ENCODE data around the gene ZNF331.
"Not testable (repeated sequence)": the region's sequence is repeated elsewhere in the genome, so short reads cannot be mapped to it uniquely, and the experiment has no call there.

ZNF331 gene

GRCh38 chr19:53511357-53511756 lies 26.6 kb upstream of the ZNF331 start:
- Histone ChIP-seq H2BK120ac (ENCODE audit: low read depth, low read length) (no peak overlapping the region), H4K91ac (ENCODE audit: low read length) (no peak overlapping the region), H3K9me3 (ENCODE audit: control insufficient read depth, low read length) (no peaks in the 10 kb centered on the region), H3K4ac (ENCODE audit: low read depth in 1 of 2, low read length in 2 of 2) (no peak overlapping the region), H3K4me3 (ENCODE audit: insufficient read depth in 1 of 2, low read depth in 1 of 2, low read length in 2 of 2) (no peak overlapping the region), H2BK12ac (ENCODE audit: low read length in 2 of 2) (no peak overlapping the region), H3K9ac (ENCODE audit: low read length) (no peak overlapping the region), H2BK15ac (ENCODE audit: low read depth, poor library complexity, severe bottlenecking) (no peak overlapping the region), H3K23ac (ENCODE audit: low read length in 2 of 2) (no peak overlapping the region), H4K8ac (ENCODE audit: low read length) (no peak overlapping the region), H3K14ac (ENCODE audit: low read length in 2 of 2) (no peak overlapping the region), H2AK5ac (ENCODE audit: low read length, severe bottlenecking) (no peak overlapping the region), H3K27ac (ENCODE audit: low read length, poor library complexity, severe bottlenecking) (no peak overlapping the region), H2BK5ac (ENCODE audit: low read depth, low read length, poor library complexity, severe bottlenecking) (no peak overlapping the region), H3K36me3 (ENCODE audit: control insufficient read depth in 1 of 2, insufficient read depth in 2 of 2, low read depth in 1 of 2, low read length in 2 of 2) (no peaks in the 10 kb centered on the region), H3K18ac (ENCODE audit: low read depth in 1 of 2, low read length in 2 of 2) (no peak overlapping the region), H3K4me1 (ENCODE audit: control insufficient read depth, insufficient read depth, low read depth, low read length) (no peaks in the 10 kb centered on the region), H2AFZ (ENCODE audit: low read depth, low read length) (no peak overlapping the region), H3K27me3 (ENCODE audit: control insufficient read depth in 1 of 2, insufficient read depth in 1 of 2, low read length in 2 of 2) (no peaks in the 10 kb centered on the region), H3K4me2 (ENCODE audit: low read length, poor library complexity, severe bottlenecking) (no peak overlapping the region), H3K79me1 (replicated peaks; ENCODE audit: low read length, poor library complexity, severe bottlenecking) (no peaks in the 10 kb centered on the region)
- DNase-seq, result no peak
- WGBS, result 100% methylated on average over 2 of the region's 2 CpGs

- Histone ChIP-seq H2AK5ac (ENCODE audit: low read length, severe bottlenecking) (no peak overlapping the region), H3K18ac (ENCODE audit: low read depth in 1 of 2, low read length in 2 of 2) (no peak overlapping the region), H3K4ac (ENCODE audit: low read depth in 1 of 2, low read length in 2 of 2) (no peak overlapping the region), H2BK15ac (ENCODE audit: low read depth, poor library complexity, severe bottlenecking) (no peak overlapping the region), H3K79me1 (replicated peaks; ENCODE audit: low read length, poor library complexity, severe bottlenecking) (no peaks in the 10 kb centered on the region), H2BK12ac (ENCODE audit: low read length in 2 of 2) (no peak overlapping the region), H2AFZ (ENCODE audit: low read depth, low read length) (no peak overlapping the region), H3K23ac (ENCODE audit: low read length in 2 of 2) (no peak overlapping the region), H3K27me3 (ENCODE audit: control insufficient read depth in 1 of 2, insufficient read depth in 1 of 2, low read length in 2 of 2) (no peaks in the 10 kb centered on the region), H3K9me3 (ENCODE audit: control insufficient read depth, low read length) (no peaks in the 10 kb centered on the region), H3K9ac (ENCODE audit: low read length) (no peak overlapping the region), H3K4me2 (ENCODE audit: low read length, poor library complexity, severe bottlenecking) (no peak overlapping the region), H4K91ac (ENCODE audit: low read length) (no peak overlapping the region), H2BK5ac (ENCODE audit: low read depth, low read length, poor library complexity, severe bottlenecking) (no peak overlapping the region), H3K4me1 (ENCODE audit: control insufficient read depth, insufficient read depth, low read depth, low read length) (no peaks in the 10 kb centered on the region), H3K4me3 (ENCODE audit: insufficient read depth in 1 of 2, low read depth in 1 of 2, low read length in 2 of 2) (no peak overlapping the region), H4K8ac (ENCODE audit: low read length) (no peak overlapping the region), H3K36me3 (ENCODE audit: control insufficient read depth in 1 of 2, insufficient read depth in 2 of 2, low read depth in 1 of 2, low read length in 2 of 2) (no peaks in the 10 kb centered on the region), H3K14ac (ENCODE audit: low read length in 2 of 2) (no peak overlapping the region), H2BK120ac (ENCODE audit: low read depth, low read length) (no peak overlapping the region), H3K27ac (ENCODE audit: low read length, poor library complexity, severe bottlenecking) (no peak overlapping the region)
- WGBS, result 28% methylated on average over 11 of the region's 11 CpGs
- DNase-seq, result peak; percentile 44
Observed at GRCh38 chr19:53511933-53512374, 26.0 kb upstream of the ZNF331 start.

DNA sequence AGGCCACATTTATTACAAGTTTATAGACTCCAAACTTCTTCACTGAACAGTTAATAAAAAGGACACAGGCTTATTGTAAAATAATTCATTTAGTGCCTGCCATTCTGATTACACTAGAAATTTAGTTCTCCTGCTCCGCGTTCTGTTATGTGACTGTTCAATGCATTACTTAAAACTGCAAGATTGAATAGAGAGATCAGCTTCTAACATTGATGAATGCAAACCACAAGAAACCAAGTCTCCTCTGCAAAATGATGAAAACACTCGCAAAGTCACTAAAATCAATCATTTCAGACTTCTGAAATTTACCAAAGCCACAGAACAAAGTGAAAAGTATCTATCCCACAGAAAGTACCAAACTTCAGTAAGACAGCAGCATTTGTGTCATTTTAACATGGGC lies 22.9 kb upstream of the ZNF331 start:
- H3K4me3 ChIP-seq (ENCODE audit: insufficient read depth in 1 of 2, low read depth in 1 of 2, low read length in 2 of 2); H2BK12ac ChIP-seq (ENCODE audit: low read length in 2 of 2); H3K27me3 ChIP-seq (ENCODE audit: control insufficient read depth in 1 of 2, insufficient read depth in 1 of 2, low read length in 2 of 2); H2BK120ac ChIP-seq (ENCODE audit: low read depth, low read length); H3K79me1 ChIP-seq (replicated peaks; ENCODE audit: low read length, poor library complexity, severe bottlenecking); DNase-seq; H2AK5ac ChIP-seq (ENCODE audit: low read length, severe bottlenecking); H3K4me2 ChIP-seq (ENCODE audit: low read length, poor library complexity, severe bottlenecking); H3K27ac ChIP-seq (ENCODE audit: low read length, poor library complexity, severe bottlenecking); H2AFZ ChIP-seq (ENCODE audit: low read depth, low read length); H2BK15ac ChIP-seq (ENCODE audit: low read depth, poor library complexity, severe bottlenecking); H3K9ac ChIP-seq (ENCODE audit: low read length); H3K23ac ChIP-seq (ENCODE audit: low read length in 2 of 2); H3K36me3 ChIP-seq (ENCODE audit: control insufficient read depth in 1 of 2, insufficient read depth in 2 of 2, low read depth in 1 of 2, low read length in 2 of 2); H4K91ac ChIP-seq (ENCODE audit: low read length); H4K8ac ChIP-seq (ENCODE audit: low read length); H3K9me3 ChIP-seq (ENCODE audit: control insufficient read depth, low read length); H2BK5ac ChIP-seq (ENCODE audit: low read depth, low read length, poor library complexity, severe bottlenecking); H3K14ac ChIP-seq (ENCODE audit: low read length in 2 of 2); H3K4ac ChIP-seq (ENCODE audit: low read depth in 1 of 2, low read length in 2 of 2); H3K18ac ChIP-seq (ENCODE audit: low read depth in 1 of 2, low read length in 2 of 2); H3K4me1 ChIP-seq (ENCODE audit: control insufficient read depth, insufficient read depth, low read depth, low read length): not testable (repeated sequence)
- WGBS, result 100% methylated on average over 3 of the region's 3 CpGs

- peak overlapping the region; percentile 27 for H2AFZ ChIP-seq (ENCODE audit: low read depth, low read length)
- H4K91ac ChIP-seq (ENCODE audit: low read length), result no peak overlapping the region
- no peak overlapping the region for H3K27ac ChIP-seq (ENCODE audit: low read length, poor library complexity, severe bottlenecking)
- no peak overlapping the region for H3K14ac ChIP-seq (ENCODE audit: low read length in 2 of 2)
- H3K4me1 ChIP-seq (ENCODE audit: control insufficient read depth, insufficient read depth, low read depth, low read length), result peaks cover 8% of the 10 kb centered on the region
- H2BK12ac ChIP-seq (ENCODE audit: low read length in 2 of 2), result no peak overlapping the region
- H3K9ac ChIP-seq (ENCODE audit: low read length), result no peak overlapping the region
- no peak overlapping the region for H3K18ac ChIP-seq (ENCODE audit: low read depth in 1 of 2, low read length in 2 of 2)
- no peaks in the 10 kb centered on the region for H3K27me3 ChIP-seq (ENCODE audit: control insufficient read depth in 1 of 2, insufficient read depth in 1 of 2, low read length in 2 of 2)
- H3K9me3 ChIP-seq (ENCODE audit: control insufficient read depth, low read length), result peaks cover 4% of the 10 kb centered on the region
- H3K36me3 ChIP-seq (ENCODE audit: control insufficient read depth in 1 of 2, insufficient read depth in 2 of 2, low read depth in 1 of 2, low read length in 2 of 2), result no peaks in the 10 kb centered on the region
- H3K79me1 ChIP-seq (replicated peaks; ENCODE audit: low read length, poor library complexity, severe bottlenecking), result peaks cover 7% of the 10 kb centered on the region
- no peak overlapping the region for H3K4me2 ChIP-seq (ENCODE audit: low read length, poor library complexity, severe bottlenecking)
- H3K4me3 ChIP-seq (ENCODE audit: insufficient read depth in 1 of 2, low read depth in 1 of 2, low read length in 2 of 2), result no peak overlapping the region
- no peak overlapping the region for H2AK5ac ChIP-seq (ENCODE audit: low read length, severe bottlenecking)
- H2BK120ac ChIP-seq (ENCODE audit: low read depth, low read length), result no peak overlapping the region
- H3K4ac ChIP-seq (ENCODE audit: low read depth in 1 of 2, low read length in 2 of 2), result no peak overlapping the region
- no peak overlapping the region for H4K8ac ChIP-seq (ENCODE audit: low read length)
- H2BK15ac ChIP-seq (ENCODE audit: low read depth, poor library complexity, severe bottlenecking), result no peak overlapping the region
- H3K23ac ChIP-seq (ENCODE audit: low read length in 2 of 2), result no peak overlapping the region
- H2BK5ac ChIP-seq (ENCODE audit: low read depth, low read length, poor library complexity, severe bottlenecking), result no peak overlapping the region
- WGBS, result 40% methylated on average over 3 of the region's 5 CpGs
- no peak for DNase-seq
Observed at GRCh38 chr19:53517114-53517741, 20.7 kb upstream of the ZNF331 start.
